K562 (cell line): ENCODE measurements around the gene MYLK2.

ENCODE experiments used
- JUND ChIP-seq, 2 experiments: IDR thresholded peaks; 2 replicates in 1 of 2; 3 replicates in 1 of 2; pipeline ENCODE4 v1.6.1; 2011; ENCODE audit warnings: borderline replicate concordance in 2 of 2, low read depth in 2 of 2, low read length in 2 of 2, improper control_type of control experiment in 1 of 2, missing biosample characterization in 1 of 2, missing genetic modification characterization in 1 of 2, missing genetic modification reagents in 1 of 2
- PCBP2 ChIP-seq: fragments of 200-400 bp; formaldehyde crosslinking; IDR thresholded peaks from 2 replicates; pipeline ENCODE4 v1.6.1; 2018; ENCODE audit warnings: low read length, low read depth, mild to moderate bottlenecking, moderate library complexity; ENCODE audit not compliant: poor library complexity, severe bottlenecking
- SREBF2 ChIP-seq: sonication (generic); formaldehyde crosslinking; IDR thresholded peaks from 2 replicates; pipeline ENCODE4 v1.4.0; 2020; ENCODE audit warnings: mild to moderate bottlenecking, missing genetic modification reagents
- TCF3 ChIP-seq: sonication (generic); formaldehyde crosslinking; IDR thresholded peaks from 2 replicates; pipeline ENCODE4 v1.4.0; 2020; ENCODE audit warnings: mild to moderate bottlenecking, missing genetic modification reagents

DNA sequence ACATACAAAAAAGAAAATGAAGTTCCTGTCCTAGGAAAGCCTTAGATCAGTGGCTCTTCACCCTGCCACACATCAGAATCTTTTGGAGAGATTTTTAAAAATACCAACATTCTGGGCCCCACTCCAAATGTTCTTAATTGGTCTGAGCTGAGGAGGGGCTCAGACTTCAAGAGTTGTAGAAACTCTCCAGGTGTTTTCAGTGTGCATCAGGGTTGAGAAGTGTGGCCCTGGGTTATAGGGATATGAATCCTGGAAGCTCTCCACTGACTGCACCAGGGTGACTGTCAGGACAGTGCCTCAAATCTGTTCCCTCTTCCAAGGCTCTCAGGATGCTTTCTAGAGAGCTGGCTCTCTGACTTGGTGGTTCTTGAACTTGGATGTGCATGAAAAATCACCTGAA lies 5.5 kb upstream of the MYLK2 start:
- TF ChIP-seq SREBF2 (CRISPR knock-in tag) (no peak), PCBP2 (no peak), TCF3 (CRISPR knock-in tag) (no peak), JUND (IDR thresholded peaks at IDR 0.05; ENCODE audit: borderline replicate concordance, low read depth, low read length) (no peak), JUND (tag; IDR thresholded peaks at IDR 0.05; ENCODE audit: borderline replicate concordance, low read depth, low read length) (no peak)
